Measurements from ENCODE around the gene DNAJB5. TPM values are rescaled to one million over a fixed set of nuclear protein-coding genes. Genes with fewer than 3 reads are reported as not detected.

DNAJB5 gene
- total RNA-seq, 5 donors from 2014 or later (not counting 1 experiment from before 2014, with no cell fraction given) = 1.3 to 2.4 (median 1.7) TPM

DNA sequence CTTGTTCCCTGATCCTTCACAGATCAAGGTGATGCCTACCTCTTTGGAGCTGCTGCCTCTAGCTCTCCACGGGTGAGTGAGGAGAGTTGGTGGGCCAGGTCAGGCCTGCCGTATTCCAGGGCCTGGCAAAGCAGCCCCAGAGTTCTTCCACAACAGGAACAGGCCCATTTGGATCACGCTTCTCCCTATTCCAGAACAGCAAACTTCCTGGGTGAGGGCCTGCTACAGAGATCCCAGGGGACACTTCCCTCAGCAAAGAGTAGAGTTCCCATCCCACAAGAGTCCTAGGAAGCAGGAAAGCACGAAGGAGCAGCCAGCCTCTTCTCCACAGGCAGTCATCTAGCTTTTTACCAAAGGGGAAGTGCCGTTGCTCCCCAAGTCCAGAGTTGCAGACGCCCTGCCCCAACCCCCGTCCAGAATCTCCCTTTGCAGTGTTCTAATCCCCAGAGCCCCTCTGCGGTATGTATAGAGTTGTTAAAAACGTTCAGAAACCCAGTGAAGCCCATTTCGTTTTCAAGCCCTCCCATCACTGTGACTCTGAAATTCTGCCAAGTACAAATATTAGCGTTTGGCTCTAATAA, 9.3 kb upstream of the DNAJB5 start:
- no peaks in the 10 kb centered on the region for H3K9me3 Mint-ChIP-seq
- no peak overlapping the region for H3K4me3 Mint-ChIP-seq
- Histone ChIP-seq H3K27ac (ENCODE audit: low read length) (no peak overlapping the region), H3K4me1 (ENCODE audit: control insufficient read depth in 1 of 2, extremely low read depth in 1 of 2, insufficient read depth in 2 of 2, low read length in 2 of 2) (peaks cover 27 to 29% of the 10 kb centered on the region in 2 experiments), H3K27me3 (replicated peaks in 1 of 2; ENCODE audit: control insufficient read depth in 2 of 2, extremely low read depth in 1 of 2, insufficient read depth in 2 of 2, low read length in 1 of 2) (peaks cover 0 to 24% of the 10 kb centered on the region in 2 experiments), H3K36me3 (ENCODE audit: control insufficient read depth in 2 of 2, extremely low read depth in 1 of 2, insufficient read depth in 1 of 2, low read length in 1 of 2) (no peaks in the 10 kb centered on the region), H3K9me3 (no peaks in the 10 kb centered on the region), H3K4me3 (ENCODE audit: control insufficient read depth in 1 of 2, extremely low read depth in 1 of 2, low read length in 1 of 2) (no peak overlapping the region)
- DNase-seq (no peak), ATAC-seq (replicated peaks in 1 of 4) (no peak)
- H3K27ac Mint-ChIP-seq = no peak overlapping the region
- ChIA-PET CTCF (interaction anchor here in 1 of 2 donors (0.6 kb wide), 1 partner anchor 34 kb away, joined by 5 read pairs; no protein-coding TSS in a partner anchor), POLR2A (no interaction called here)
- H3K4me1 Mint-ChIP-seq = peaks cover 29 to 34% (median 33%) of the 10 kb centered on the region in 3 donors
- 84% methylated on average over 2 of the region's 11 CpGs for WGBS (ENCODE audit: insufficient coverage)
- H3K27me3 Mint-ChIP-seq = peaks cover 0 to 4% of the 10 kb centered on the region in 2 donors
- no peaks in the 10 kb centered on the region for H3K36me3 Mint-ChIP-seq

DNA sequence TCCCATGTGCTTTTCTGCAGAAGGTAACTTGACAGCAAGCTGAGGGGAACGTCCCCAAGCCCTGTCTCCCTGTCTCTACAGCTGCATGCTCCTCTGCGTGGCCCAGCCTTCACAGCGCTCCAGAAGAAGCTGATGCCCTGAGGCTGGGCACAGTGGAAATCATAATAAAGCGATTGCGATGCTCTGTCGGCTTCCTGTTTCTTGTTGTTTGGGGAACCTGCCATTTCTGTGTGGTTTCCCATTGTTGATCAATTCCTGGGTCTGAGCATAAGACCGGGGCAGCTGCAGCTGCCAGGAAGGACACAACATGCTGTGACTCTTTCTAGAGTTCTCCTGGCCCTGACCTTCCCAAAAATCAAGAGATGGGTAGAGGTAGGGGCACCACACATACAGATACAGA, 7.2 kb upstream of the DNAJB5 start:
- ChIA-PET CTCF (interaction anchor here in 1 of 2 donors (0.6 kb wide), 1 partner anchor 351 kb away, joined by 3 read pairs; no protein-coding TSS in a partner anchor), POLR2A (no interaction called here)
- Mint-ChIP-seq H3K27me3 (no peaks in the 10 kb centered on the region), H3K27ac (peak overlapping the region; percentile 78 to 88), H3K4me1 (peaks cover 47 to 54% (median 52%) of the 10 kb centered on the region in 3 donors), H3K36me3 (no peaks in the 10 kb centered on the region), H3K4me3 (peak overlapping the region in 1 of 3 donors; percentile 57), H3K9me3 (no peaks in the 10 kb centered on the region)
- ATAC-seq (replicated peaks in 1 of 4) (no peak), DNase-seq (no peak)
- Histone ChIP-seq H3K27me3 (replicated peaks in 1 of 2; ENCODE audit: control insufficient read depth in 2 of 2, extremely low read depth in 1 of 2, insufficient read depth in 2 of 2, low read length in 1 of 2) (peaks cover 0 to 13% of the 10 kb centered on the region in 2 experiments), H3K4me1 (ENCODE audit: control insufficient read depth in 1 of 2, extremely low read depth in 1 of 2, insufficient read depth in 2 of 2, low read length in 2 of 2) (peaks cover 44 to 50% of the 10 kb centered on the region in 2 experiments), H3K4me3 (ENCODE audit: control insufficient read depth in 1 of 2, extremely low read depth in 1 of 2, low read length in 1 of 2) (no peak overlapping the region), H3K27ac (ENCODE audit: low read length) (no peak overlapping the region), H3K36me3 (ENCODE audit: control insufficient read depth in 2 of 2, extremely low read depth in 1 of 2, insufficient read depth in 1 of 2, low read length in 1 of 2) (no peaks in the 10 kb centered on the region), H3K9me3 (no peaks in the 10 kb centered on the region)
- WGBS (ENCODE audit: insufficient coverage) = 56% methylated on average over 6 of the region's 7 CpGs

DNA sequence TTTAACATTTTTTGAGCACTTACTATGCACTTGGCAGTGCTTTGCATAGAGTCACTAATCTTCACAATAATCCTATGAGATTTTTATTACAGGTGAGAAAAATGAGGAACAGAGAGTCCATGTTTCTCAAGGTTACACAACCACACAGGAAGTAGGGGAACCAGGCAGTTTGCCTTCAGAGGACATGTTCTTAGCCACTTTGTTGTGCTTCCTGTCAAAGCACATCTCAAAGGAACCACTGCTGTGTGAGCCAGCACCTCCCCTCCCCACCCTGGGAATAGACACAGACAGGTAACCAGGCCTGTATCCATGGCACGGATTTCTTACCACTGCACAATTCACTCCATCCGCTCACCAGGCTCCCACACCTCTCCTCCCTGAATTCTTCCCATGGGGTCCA, 6.3 kb upstream of the DNAJB5 start:
- peak; percentile 36 to 68 (median 53) for ATAC-seq (replicated peaks in 1 of 4)
- no peaks in the 10 kb centered on the region for H3K9me3 Mint-ChIP-seq
- Histone ChIP-seq H3K27ac (ENCODE audit: low read length) (peak overlapping the region; percentile 4), H3K9me3 (no peaks in the 10 kb centered on the region), H3K4me3 (ENCODE audit: control insufficient read depth in 1 of 2, extremely low read depth in 1 of 2, low read length in 1 of 2) (no peak overlapping the region), H3K27me3 (replicated peaks in 1 of 2; ENCODE audit: control insufficient read depth in 2 of 2, extremely low read depth in 1 of 2, insufficient read depth in 2 of 2, low read length in 1 of 2) (peaks cover 0 to 7% of the 10 kb centered on the region in 2 experiments), H3K4me1 (ENCODE audit: control insufficient read depth in 1 of 2, extremely low read depth in 1 of 2, insufficient read depth in 2 of 2, low read length in 2 of 2) (peaks cover 46 to 57% of the 10 kb centered on the region in 2 experiments), H3K36me3 (ENCODE audit: control insufficient read depth in 2 of 2, extremely low read depth in 1 of 2, insufficient read depth in 1 of 2, low read length in 1 of 2) (no peaks in the 10 kb centered on the region)
- H3K27ac Mint-ChIP-seq = peak overlapping the region; percentile 78 to 88
- peak in 8 of 35 experiments; percentile 16 to 41 (median 24) for DNase-seq
- whole genome bisulfite sequencing (ENCODE audit: insufficient coverage) = 0% methylated on average over 1 of the region's 2 CpGs
- ChIA-PET POLR2A (no interaction called here), CTCF (interaction anchor here in 1 of 2 donors (0.6 kb wide), 1 partner anchor 99 kb away, joined by 3 read pairs; no protein-coding TSS in a partner anchor)
- no peaks in the 10 kb centered on the region for H3K36me3 Mint-ChIP-seq
- H3K27me3 Mint-ChIP-seq = no peaks in the 10 kb centered on the region
- H3K4me1 Mint-ChIP-seq = peaks cover 50 to 62% (median 59%) of the 10 kb centered on the region in 3 donors
- H3K4me3 Mint-ChIP-seq = peak overlapping the region in 1 of 3 donors; percentile 57

DNA sequence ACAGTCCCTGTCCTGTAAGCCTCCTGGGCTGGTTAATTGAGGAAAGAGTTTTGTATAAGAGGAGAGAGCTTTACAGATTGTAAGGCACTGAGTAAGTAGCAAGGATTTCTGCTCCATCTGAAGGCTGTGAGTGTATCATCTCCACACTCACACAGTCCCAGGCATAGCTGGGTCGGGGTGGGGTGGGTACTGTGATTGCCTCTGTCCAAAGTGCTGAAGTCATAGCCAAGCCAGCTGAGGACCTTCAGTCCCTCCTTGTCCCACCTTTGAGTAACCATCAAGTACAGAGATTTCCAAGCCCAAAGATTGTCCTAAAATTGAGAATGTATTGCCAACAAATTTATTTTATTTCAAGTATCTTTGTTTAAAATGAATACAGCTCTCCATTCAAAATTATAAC, 5.5 kb upstream of the DNAJB5 start:
- H3K36me3 Mint-ChIP-seq = no peaks in the 10 kb centered on the region
- Histone ChIP-seq H3K9me3 (no peaks in the 10 kb centered on the region), H3K4me1 (ENCODE audit: control insufficient read depth in 1 of 2, extremely low read depth in 1 of 2, insufficient read depth in 2 of 2, low read length in 2 of 2) (peaks cover 50 to 65% of the 10 kb centered on the region in 2 experiments), H3K36me3 (ENCODE audit: control insufficient read depth in 2 of 2, extremely low read depth in 1 of 2, insufficient read depth in 1 of 2, low read length in 1 of 2) (no peaks in the 10 kb centered on the region), H3K4me3 (ENCODE audit: control insufficient read depth in 1 of 2, extremely low read depth in 1 of 2, low read length in 1 of 2) (no peak overlapping the region), H3K27ac (ENCODE audit: low read length) (peak overlapping the region; percentile 4), H3K27me3 (replicated peaks in 1 of 2; ENCODE audit: control insufficient read depth in 2 of 2, extremely low read depth in 1 of 2, insufficient read depth in 2 of 2, low read length in 1 of 2) (no peaks in the 10 kb centered on the region)
- peaks cover 58 to 70% (median 66%) of the 10 kb centered on the region in 3 donors for H3K4me1 Mint-ChIP-seq
- H3K27ac Mint-ChIP-seq = peak overlapping the region; percentile 78 to 88
- ATAC-seq (replicated peaks in 1 of 4) (no peak), DNase-seq (peak in 12 of 35 experiments; percentile 10 to 67 (median 26))
- WGBS (ENCODE audit: insufficient coverage) = no CpG with 5 or more reads among the region's 1 CpG
- peak overlapping the region in 1 of 3 donors; percentile 57 for H3K4me3 Mint-ChIP-seq
- ChIA-PET CTCF (interaction anchor here (0.6 to 2.2 kb wide), 7 partner anchors 11 to 511 kb away, joined by 3 to 23 read pairs (median 4); no protein-coding TSS in a partner anchor), POLR2A (no interaction called here)
- no peaks in the 10 kb centered on the region for H3K9me3 Mint-ChIP-seq
- no peaks in the 10 kb centered on the region for H3K27me3 Mint-ChIP-seq

DNA sequence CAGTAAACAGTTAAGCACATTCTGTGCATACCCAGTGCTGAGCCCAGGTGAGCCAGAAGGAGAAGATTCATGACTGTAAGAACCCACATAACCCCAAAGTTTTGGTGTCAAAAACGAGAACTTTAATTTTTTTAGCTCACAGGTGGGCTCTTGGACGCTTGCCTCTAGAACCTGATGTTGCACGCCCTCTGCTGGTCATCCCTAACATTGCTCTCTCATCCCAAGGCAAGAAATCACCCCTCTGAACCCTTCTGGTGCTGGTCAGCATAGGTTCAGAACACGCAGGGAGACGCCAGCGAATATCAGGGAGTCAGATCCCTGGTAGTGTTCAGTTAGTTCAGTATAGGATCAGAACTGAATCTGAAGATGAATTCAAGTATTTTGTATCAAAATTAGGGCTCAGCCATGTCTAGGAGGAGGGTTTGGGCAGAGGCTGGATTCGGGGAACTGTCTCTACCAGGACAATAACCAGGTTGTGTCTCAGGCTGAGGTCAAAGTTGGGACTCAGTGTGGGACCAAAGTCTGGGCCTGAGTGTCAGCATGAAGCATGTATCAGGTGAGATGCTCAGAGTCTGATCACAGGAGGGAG, 4.1 kb upstream of the DNAJB5 start:
- Histone ChIP-seq H3K36me3 (ENCODE audit: control insufficient read depth in 2 of 2, extremely low read depth in 1 of 2, insufficient read depth in 1 of 2, low read length in 1 of 2) (no peaks in the 10 kb centered on the region), H3K27ac (ENCODE audit: low read length) (no peak overlapping the region), H3K4me1 (ENCODE audit: control insufficient read depth in 1 of 2, extremely low read depth in 1 of 2, insufficient read depth in 2 of 2, low read length in 2 of 2) (peaks cover 50 to 70% of the 10 kb centered on the region in 2 experiments), H3K4me3 (ENCODE audit: control insufficient read depth in 1 of 2, extremely low read depth in 1 of 2, low read length in 1 of 2) (no peak overlapping the region), H3K27me3 (replicated peaks in 1 of 2; ENCODE audit: control insufficient read depth in 2 of 2, extremely low read depth in 1 of 2, insufficient read depth in 2 of 2, low read length in 1 of 2) (peaks cover 0 to 4% of the 10 kb centered on the region in 2 experiments), H3K9me3 (no peaks in the 10 kb centered on the region)
- WGBS (ENCODE audit: insufficient coverage) = 29% methylated on average over 5 of the region's 7 CpGs
- CTCF ChIA-PET = interaction anchor here (0.6 to 2.2 kb wide), 6 partner anchors 9 to 846 kb away, joined by 4 to 23 read pairs (median 4); no protein-coding TSS in a partner anchor
- H3K36me3 Mint-ChIP-seq = no peaks in the 10 kb centered on the region
- H3K4me1 Mint-ChIP-seq = peaks cover 65 to 74% (median 72%) of the 10 kb centered on the region in 3 donors
- ATAC-seq (replicated peaks in 1 of 4) (no peak), DNase-seq (peak in 25 of 35 experiments; percentile 8 to 75 (median 31))
- peak overlapping the region; percentile 30 to 38 for H3K27ac Mint-ChIP-seq
- H3K27me3 Mint-ChIP-seq = no peaks in the 10 kb centered on the region
- H3K9me3 Mint-ChIP-seq = no peaks in the 10 kb centered on the region
- peak overlapping the region in 1 of 3 donors; percentile 12 for H3K4me3 Mint-ChIP-seq
- POLR2A ChIA-PET = no interaction called here

DNA sequence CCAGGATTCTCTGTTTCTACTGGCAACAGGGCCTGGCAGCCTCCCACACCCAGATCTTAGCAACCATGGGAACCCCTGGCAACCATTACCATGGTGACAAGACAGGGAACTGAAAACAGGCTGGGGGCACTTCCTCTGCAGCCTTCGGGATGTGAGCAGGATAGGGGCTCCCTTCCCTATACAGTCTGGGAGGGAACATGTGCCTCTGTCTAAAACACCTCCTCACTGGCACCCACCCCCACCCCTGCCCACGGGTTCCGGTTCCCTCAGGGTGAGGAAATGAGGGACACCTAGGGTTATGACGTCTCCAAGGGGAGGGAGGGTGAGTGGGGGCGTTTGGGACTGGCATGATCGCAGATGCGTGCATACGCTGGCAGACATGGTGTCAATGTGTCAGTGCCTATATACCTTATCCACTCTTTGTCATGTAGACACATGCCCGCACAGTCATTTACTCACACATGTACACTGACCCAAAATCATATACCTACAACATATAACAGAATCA, 3.0 kb upstream of the DNAJB5 start:
- H3K27me3 Mint-ChIP-seq = no peaks in the 10 kb centered on the region
- WGBS (ENCODE audit: insufficient coverage) = 27% methylated on average over 4 of the region's 9 CpGs
- no peaks in the 10 kb centered on the region for H3K9me3 ChIP-seq
- no peaks in the 10 kb centered on the region for H3K9me3 Mint-ChIP-seq
- ChIA-PET CTCF (interaction anchor here in 1 of 2 donors (0.7 kb wide), 1 partner anchor 87 kb away, joined by 3 read pairs; no protein-coding TSS in a partner anchor), POLR2A (interaction anchor here in 1 of 2 donors (0.6 kb wide), 1 partner anchor 953 kb away, joined by 4 read pairs; no protein-coding TSS in a partner anchor)
- peak overlapping the region in 1 of 2 donors; percentile 7 for H3K27ac Mint-ChIP-seq
- no peak overlapping the region for H3K27ac ChIP-seq (ENCODE audit: low read length)
- H3K27me3 ChIP-seq (replicated peaks in 1 of 2; ENCODE audit: control insufficient read depth in 2 of 2, extremely low read depth in 1 of 2, insufficient read depth in 2 of 2, low read length in 1 of 2) = peaks cover 0 to 7% of the 10 kb centered on the region in 2 experiments
- peak in 33 of 35 experiments; percentile 12 to 79 (median 65) for DNase-seq
- H3K4me3 ChIP-seq (ENCODE audit: control insufficient read depth in 1 of 2, extremely low read depth in 1 of 2, low read length in 1 of 2) = no peak overlapping the region
- H3K4me1 ChIP-seq (ENCODE audit: control insufficient read depth in 1 of 2, extremely low read depth in 1 of 2, insufficient read depth in 2 of 2, low read length in 2 of 2) = peaks cover 50 to 74% of the 10 kb centered on the region in 2 experiments
- H3K4me1 Mint-ChIP-seq = peaks cover 69 to 81% (median 77%) of the 10 kb centered on the region in 3 donors
- ATAC-seq (replicated peaks in 1 of 4) = peak in 1 of 4 experiments; percentile 32
- no peaks in the 10 kb centered on the region for H3K36me3 ChIP-seq (ENCODE audit: control insufficient read depth in 2 of 2, extremely low read depth in 1 of 2, insufficient read depth in 1 of 2, low read length in 1 of 2)
- no peaks in the 10 kb centered on the region for H3K36me3 Mint-ChIP-seq
- H3K4me3 Mint-ChIP-seq = peak overlapping the region in 2 of 3 donors; percentile 0 to 85
